Lung (tissue), 12 donors: ENCODE data around the gene ORAI3. TPM values are rescaled to one million over a fixed set of nuclear protein-coding genes. Genes with fewer than 3 reads are reported as not detected.
"Not testable (repeated sequence)": the region's sequence is repeated elsewhere in the genome, so short reads cannot be mapped to it uniquely, and the experiment has no call there.

Source experiments
- ATAC-seq: fragments of 200-7000 bp; cut with Tn5 transposase; one replicate; pipeline ENCODE4 v1.9.1; 2020; ENCODE audit warnings: moderate number of reproducible peaks; ENCODE audit not compliant: insufficient read depth, low FRiP score
- DNase-seq, 3 donors: peaks; one replicate each; pipeline ENCODE4 v3.0.0-alpha.2; 2013 to 2017
- H3K27ac ChIP-seq, 2 donors: one replicate each; pipeline ENCODE4 v1.5.1; 2013; ENCODE audit warnings: mild to moderate bottlenecking in 2 of 2, moderate library complexity in 2 of 2, control low read depth in 1 of 2, inconsistent platforms in 1 of 2, low read depth in 1 of 2, low read length in 1 of 2
- H3K27me3 ChIP-seq, 3 donors: one replicate each; pipeline ENCODE4 v1.5.1; 2013; ENCODE audit warnings: low read length in 2 of 3; ENCODE audit not compliant: control insufficient read depth in 3 of 3, insufficient read depth in 3 of 3
- H3K36me3 ChIP-seq, 4 donors: one replicate each; pipeline ENCODE4 v1.5.1; 2013; ENCODE audit warnings: low read length in 4 of 4, mild to moderate bottlenecking in 1 of 4, moderate library complexity in 1 of 4; ENCODE audit not compliant: control insufficient read depth in 4 of 4, insufficient read depth in 4 of 4
- H3K4me1 ChIP-seq, 5 donors: one replicate each; pipeline ENCODE4 v1.5.1; 2013; ENCODE audit warnings: low read length in 5 of 5, mild to moderate bottlenecking in 2 of 5, moderate library complexity in 1 of 5; ENCODE audit not compliant: control insufficient read depth in 5 of 5, insufficient read depth in 5 of 5
- H3K4me3 ChIP-seq: one replicate; pipeline ENCODE4 v1.5.1; 2013; ENCODE audit warnings: mild to moderate bottlenecking, control low read depth, moderate library complexity
- H3K9ac ChIP-seq, 2 donors: one replicate each; pipeline ENCODE4 v1.5.1; 2013; ENCODE audit warnings: low read length in 2 of 2, control low read depth in 1 of 2; ENCODE audit not compliant: insufficient read depth in 1 of 2
- H3K9me3 ChIP-seq, 4 donors: one replicate each; pipeline ENCODE4 v1.5.1; 2013; ENCODE audit warnings: low read length in 3 of 4, mild to moderate bottlenecking in 1 of 4, moderate library complexity in 1 of 4; ENCODE audit not compliant: control insufficient read depth in 4 of 4, insufficient read depth in 3 of 4
- WGBS, 2 donors: extraction: QIAGEN DNeasy Blood & Tissue Kit; methylation state at CpG; one replicate each; pipeline ENCODE4 v1.1.7; 2013; 5-methylcytosine and 5-hydroxymethylcytosine counted together
- polyA plus RNA-seq, 2 donors: library from polyadenylated mRNA; stranded (reverse); fragments of 200-250 nt; gene quantifications; one replicate each; pipeline ENCODE4 v1.2.1, GENCODE V29; 2013
- total RNA-seq, 2 donors: library from RNA; depleted of rRNA in 1 of 2; stranded (reverse); fragments of >200 nt in 1 of 2; gene quantifications; one replicate each; pipeline ENCODE4 v1.2.1, GENCODE V29; 2014 to 2021
- TF ChIP-seq, protein P1 (sequence below): IDR thresholded peaks from 2 replicates; pipeline ENCODE4 v1.5.1; 2012; ENCODE audit warnings: mild to moderate bottlenecking; ENCODE audit errors: control extremely low read depth, extremely low read depth
- donor health status: control.
- donor health status: control.
- donor health status: Bipolar disorder and iron deficiency.
- donor health status: healthy.
- donor health status: DM: yes; HTN: yes; CAD: no.

ORAI3 gene
- total and polyA plus RNA-seq, 4 donors: 20.2 to 27.4 (median 23.6) TPM

DNA sequence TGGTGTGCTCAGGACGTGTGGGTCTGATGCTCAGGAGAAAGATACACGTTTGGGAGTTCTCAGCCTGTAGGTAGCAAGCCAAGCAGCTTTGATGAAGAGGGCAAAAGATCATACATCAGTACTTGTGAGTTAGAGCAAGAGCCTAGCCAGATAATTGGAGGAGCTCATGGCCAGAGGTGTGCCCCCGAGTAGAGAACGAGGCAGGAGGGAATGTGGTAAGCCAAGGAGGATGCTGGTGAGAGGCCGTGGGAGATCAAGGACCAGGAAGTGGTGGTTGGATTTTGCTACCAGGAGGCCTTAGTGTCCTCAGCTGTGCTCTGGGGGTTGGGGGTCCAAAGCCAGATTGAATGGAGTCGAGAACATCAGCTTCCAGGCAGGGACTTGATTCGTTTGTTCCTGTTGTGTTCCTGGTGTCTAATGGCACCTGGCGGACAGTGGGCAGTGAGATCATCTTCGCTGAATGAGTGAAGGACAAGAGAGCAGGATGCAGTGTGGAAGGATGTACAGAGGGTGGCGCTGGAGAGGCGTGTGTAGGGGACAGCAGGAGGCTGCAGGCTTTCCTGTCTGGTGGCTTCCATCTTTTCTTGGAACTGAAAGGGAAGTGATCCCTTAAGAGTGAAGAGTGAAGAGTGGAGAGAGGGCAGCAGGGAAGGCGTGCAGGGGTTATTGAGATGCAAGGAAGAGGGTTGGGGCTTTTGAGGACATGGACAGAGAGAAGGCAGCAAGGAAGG, 13.9 kb upstream of the ORAI3 start:
- no peaks in the 10 kb centered on the region for H3K4me1 ChIP-seq
- 50 to 62% methylated on average over 12 of the region's 12 CpGs for WGBS, 2 donors
- ATAC-seq: peak; percentile 77
- no peaks in the 10 kb centered on the region for H3K27me3 ChIP-seq
- DNase-seq: no peak
- no peak overlapping the region for H3K27ac ChIP-seq
- H3K9me3 ChIP-seq: peaks cover 0 to 2% (median 0%) of the 10 kb centered on the region in 4 donors
- H3K9ac ChIP-seq: no peak overlapping the region
- peaks cover 3 to 31% (median 18%) of the 10 kb centered on the region in 4 donors for H3K36me3 ChIP-seq
- TF ChIP-seq, protein P1, sequence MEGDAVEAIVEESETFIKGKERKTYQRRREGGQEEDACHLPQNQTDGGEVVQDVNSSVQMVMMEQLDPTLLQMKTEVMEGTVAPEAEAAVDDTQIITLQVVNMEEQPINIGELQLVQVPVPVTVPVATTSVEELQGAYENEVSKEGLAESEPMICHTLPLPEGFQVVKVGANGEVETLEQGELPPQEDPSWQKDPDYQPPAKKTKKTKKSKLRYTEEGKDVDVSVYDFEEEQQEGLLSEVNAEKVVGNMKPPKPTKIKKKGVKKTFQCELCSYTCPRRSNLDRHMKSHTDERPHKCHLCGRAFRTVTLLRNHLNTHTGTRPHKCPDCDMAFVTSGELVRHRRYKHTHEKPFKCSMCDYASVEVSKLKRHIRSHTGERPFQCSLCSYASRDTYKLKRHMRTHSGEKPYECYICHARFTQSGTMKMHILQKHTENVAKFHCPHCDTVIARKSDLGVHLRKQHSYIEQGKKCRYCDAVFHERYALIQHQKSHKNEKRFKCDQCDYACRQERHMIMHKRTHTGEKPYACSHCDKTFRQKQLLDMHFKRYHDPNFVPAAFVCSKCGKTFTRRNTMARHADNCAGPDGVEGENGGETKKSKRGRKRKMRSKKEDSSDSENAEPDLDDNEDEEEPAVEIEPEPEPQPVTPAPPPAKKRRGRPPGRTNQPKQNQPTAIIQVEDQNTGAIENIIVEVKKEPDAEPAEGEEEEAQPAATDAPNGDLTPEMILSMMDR: peak; percentile 2
- H3K4me3 ChIP-seq: no peak overlapping the region

DNA sequence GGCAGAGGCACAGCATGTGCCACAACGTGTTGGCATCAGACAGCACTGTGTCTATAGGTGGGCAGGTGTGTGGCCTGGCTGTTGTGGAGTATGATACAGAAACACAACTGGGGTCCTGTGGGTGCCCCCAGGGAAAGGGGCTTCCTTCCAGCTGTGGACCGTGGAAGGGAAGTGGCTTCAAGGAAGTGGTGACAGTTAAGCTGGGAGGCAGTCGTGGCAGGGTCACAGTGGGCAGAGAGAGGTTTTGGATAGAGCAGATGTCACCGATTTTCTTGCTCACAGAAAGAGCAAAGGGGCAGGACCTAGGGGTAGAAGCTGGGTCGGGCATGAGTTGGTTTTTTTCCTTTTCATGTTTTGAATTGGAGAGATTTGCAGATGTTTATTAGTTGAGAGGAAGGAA, 11.2 kb upstream of the ORAI3 start:
- H3K27ac ChIP-seq: no peak overlapping the region

DNA sequence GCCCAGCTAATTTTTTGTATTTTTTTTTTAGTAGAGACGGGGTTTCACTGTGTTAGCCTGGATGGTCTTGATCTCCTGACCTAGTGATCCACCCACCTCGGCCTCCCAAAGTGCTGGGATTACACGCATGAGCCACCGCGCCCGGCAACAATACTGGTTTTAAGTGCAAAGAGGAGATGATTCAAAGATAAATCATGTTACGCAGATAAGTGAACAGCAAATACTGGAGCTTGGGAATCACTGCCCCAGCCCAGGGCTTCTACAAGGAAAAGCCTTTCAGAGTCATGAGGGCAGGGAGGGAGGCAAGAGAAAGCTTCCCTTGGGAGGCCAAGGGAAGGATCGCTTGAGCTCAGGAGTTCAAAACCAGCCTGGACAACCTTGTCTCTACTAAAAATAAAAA, 9.3 kb upstream of the ORAI3 start:
- not testable (repeated sequence) for ATAC-seq, H3K4me1 ChIP-seq, H3K27me3 ChIP-seq, H3K9me3 ChIP-seq, H3K27ac ChIP-seq, H3K4me3 ChIP-seq, DNase-seq, H3K9ac ChIP-seq
- H3K36me3 ChIP-seq: peaks cover 0 to 26% (median 19%) of the 10 kb centered on the region in 4 donors
- 98 to 99% methylated on average over 8 of the region's 8 CpGs for WGBS, 2 donors

More for the DNA sequence above, 11.2 kb upstream of the ORAI3 start:
- DNase-seq (no peak), ATAC-seq (no peak)
- TF ChIP-seq, protein P1: no peak
- Histone ChIP-seq H3K9me3 (no peaks in the 10 kb centered on the region), H3K27me3 (no peaks in the 10 kb centered on the region), H3K4me3 (no peak overlapping the region), H3K4me1 (peaks cover 0 to 2% (median 0%) of the 10 kb centered on the region in 5 donors), H3K9ac (no peak overlapping the region), H3K36me3 (peaks cover 0 to 24% (median 13%) of the 10 kb centered on the region in 4 donors)
- WGBS, 2 donors: 23 to 47% methylated on average over 5 of the region's 5 CpGs

DNA sequence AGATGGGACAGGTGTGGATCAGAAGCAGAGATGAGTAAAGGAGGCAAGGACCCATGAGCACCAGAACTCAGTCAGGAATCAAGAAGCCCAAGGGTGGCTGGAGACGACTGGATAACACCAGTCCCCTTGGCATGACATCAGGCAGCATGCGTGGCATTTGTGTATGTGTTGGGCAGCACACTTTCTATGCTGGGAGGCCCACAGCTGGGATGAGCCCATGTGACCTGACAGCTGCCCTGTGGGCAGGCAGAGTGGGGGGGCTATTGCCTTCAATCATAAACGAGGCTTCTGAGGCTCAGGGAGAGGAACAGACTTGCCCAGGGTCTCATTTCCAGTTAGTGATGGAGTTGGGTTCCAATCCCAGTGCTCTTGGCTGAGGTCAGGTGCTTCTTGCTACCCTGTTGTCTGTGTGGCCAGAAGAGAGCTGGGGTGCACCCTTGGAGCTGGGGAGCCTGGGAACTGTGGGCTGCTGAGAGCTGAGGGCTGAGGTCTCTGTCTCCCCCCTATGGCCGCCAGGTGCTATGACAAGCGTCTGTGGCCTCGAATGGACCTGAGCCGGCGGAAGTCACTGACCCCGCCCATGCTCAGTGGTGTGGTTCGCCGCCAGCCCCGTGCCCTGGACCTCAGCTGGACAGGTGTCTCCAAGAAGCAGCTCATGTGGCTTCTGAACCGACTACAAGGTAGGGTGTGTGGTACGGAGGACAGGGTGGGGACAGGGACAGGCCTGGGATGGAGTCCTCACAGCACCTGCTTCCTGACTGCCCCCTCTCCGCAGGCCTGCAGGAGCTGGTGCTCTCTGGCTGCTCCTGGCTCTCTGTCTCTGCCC, 7.1 kb upstream of the ORAI3 start:
- no peak overlapping the region for H3K4me3 ChIP-seq
- ATAC-seq: peak; percentile 98
- no peaks in the 10 kb centered on the region for H3K9me3 ChIP-seq
- H3K27me3 ChIP-seq: no peaks in the 10 kb centered on the region
- H3K4me1 ChIP-seq: peaks cover 0 to 2% (median 0%) of the 10 kb centered on the region in 5 donors
- peak; percentile 47 to 66 (median 64) for DNase-seq
- WGBS, 2 donors: 20 to 23% methylated on average over 15 of the region's 15 CpGs
- H3K27ac ChIP-seq: peak overlapping the region in 1 of 2 donors; percentile 13
- H3K36me3 ChIP-seq: peaks cover 0 to 20% (median 19%) of the 10 kb centered on the region in 4 donors
- TF ChIP-seq, protein P1: peak; percentile 89
- no peak overlapping the region for H3K9ac ChIP-seq
